HG03571 (cell line): ENCODE measurements around the gene RIPOR2.

Source experiments
- ATAC-seq: cut with Tn5 transposase; IDR thresholded peaks from one replicate; pipeline ENCODE4 v1.9.1; 2021; ENCODE audit not compliant: unreplicated experiment

RIPOR2 gene

DNA sequence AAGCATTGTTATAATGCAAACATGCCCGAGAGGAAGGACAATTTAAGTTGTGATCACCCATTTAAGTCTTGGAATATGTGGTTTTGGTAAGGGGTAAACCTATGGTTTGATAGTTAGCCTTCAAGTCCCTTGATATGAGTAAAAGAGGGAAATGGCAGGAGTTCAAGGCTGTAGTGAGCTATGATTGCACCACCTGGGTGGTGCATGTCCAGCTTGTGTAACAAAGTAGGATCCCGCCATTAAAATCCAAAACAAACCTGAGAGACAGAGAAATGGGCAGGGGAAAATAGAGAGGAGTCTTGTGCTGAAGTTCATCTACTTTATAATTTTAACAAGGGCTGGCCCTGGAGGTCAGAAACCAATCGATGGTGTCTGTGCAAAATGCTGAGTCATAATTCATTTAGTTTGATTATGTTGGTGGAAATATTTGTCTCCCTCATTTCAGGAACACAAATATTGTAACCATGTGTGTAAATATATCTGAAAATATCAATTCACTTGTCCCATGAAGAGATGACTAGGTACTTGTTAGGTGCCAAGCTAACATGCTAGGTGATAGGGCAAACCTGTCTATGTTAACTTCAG lies 113.8 kb downstream of the RIPOR2 start:
- ATAC-seq, result no peak

DNA sequence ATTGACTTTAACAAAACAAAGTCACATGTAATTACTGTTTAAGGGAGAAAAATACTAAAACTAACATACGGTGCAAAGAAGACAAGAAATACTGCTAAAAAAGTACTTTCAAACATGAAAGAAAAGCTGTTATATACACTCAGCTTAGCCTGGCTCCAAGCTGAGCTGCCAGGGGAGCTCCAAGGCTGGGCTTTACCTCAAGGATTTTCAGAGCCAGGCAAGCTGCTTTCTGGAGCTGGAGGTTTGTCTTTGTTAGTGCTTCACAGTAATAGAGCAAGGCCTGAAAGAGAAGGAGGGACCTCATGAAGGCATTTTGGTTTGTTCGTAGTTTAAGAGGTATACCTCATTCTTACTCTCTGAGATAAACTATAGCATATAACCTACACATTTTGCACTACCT lies 117.4 kb downstream of the RIPOR2 start:
- ATAC-seq, result no peak

DNA sequence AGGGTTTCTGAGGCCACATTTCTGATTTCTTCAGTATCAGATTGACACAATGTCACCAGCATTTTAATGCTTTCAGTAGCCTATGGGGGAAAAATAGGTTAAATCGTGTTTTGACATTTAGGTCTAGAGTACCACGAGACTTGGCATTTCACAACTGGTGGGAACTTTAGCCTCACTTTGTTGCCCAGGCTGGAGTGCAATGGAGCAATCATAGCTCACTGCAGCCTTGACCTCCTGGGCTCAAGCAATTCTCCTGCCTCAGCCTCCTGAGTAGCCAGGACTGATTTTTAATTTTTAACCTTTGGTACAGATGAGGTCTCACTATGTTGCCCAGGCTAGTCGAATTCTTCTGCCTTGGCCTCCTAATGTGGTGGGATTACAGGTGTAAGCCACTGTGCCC lies 126.0 kb downstream of the RIPOR2 start:
- no peak for ATAC-seq

DNA sequence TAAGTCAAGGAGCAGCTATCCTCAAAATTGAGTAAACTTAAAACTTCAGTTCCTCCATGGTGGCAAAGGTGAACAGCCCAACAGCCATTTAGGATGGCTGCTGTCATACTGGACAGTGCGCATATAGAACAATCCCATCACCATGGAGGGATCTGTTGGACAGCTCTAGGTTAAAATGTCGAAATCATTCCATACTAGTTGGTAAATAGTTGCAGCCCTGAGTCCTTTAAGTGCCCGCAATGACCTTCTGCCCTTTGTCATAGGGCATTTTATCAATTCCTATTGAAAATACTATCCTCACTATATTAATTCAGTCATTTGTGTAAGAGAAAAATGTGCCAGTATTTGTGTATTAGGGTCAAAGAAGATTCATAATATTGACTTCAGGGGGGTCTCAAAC lies 128.2 kb downstream of the RIPOR2 start:
- ATAC-seq, result no peak

DNA sequence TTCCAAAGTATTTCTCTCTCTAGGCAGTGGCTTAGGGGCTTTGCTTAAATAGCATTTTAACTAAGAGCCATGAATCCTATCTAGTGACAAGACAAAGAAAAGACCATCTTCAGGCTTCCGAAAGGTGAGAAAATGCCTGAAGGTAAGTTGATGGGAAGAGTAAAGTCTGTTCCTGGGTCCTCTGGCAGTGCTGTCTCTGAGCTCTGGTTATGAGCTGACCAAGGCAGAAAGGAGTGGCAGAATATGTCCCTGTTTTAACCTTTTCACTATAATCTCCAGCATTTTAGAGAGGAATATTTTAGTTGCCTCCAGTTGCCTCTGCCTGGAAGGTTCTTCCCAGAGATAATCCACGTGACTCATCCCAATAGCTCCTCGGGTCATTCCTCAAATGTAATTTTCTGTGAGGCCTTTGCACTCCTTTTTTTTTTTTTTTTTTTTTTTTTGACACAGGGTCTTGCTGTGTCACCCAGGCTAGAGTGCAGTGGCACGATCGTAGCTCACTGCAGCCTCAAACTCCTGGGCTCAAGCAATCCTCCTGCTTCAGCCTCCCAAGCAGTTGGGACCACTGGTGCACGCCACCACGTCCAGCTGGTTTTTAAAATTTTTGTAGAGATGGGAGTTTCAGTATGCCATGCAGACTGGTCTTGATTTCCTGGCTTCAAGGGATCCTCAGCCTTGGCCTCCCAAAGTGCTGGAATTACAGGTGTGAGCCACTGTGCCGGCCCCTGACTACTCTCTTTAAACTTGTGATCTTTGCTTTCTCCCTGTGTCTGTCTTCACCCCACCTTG lies 133.3 kb downstream of the RIPOR2 start:
- ATAC-seq, result no peak

DNA sequence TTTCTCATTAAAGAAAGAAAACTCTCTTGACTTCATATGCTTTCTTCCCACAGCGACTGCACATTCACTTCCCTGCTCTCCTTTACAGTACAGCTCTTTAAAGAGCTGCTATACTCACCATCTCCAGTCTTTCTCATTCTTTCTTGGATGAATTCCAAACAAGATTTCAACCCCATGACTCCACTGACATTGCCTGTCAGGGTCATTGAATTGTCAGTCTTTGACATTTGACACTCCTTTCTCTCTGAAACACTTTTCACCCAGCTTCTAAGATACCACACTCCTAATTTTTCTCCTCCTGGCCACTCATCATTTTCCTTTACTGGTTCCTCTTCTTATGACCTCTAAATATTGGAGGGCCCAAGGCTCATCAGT lies 136.2 kb downstream of the RIPOR2 start:
- no peak for ATAC-seq

DNA sequence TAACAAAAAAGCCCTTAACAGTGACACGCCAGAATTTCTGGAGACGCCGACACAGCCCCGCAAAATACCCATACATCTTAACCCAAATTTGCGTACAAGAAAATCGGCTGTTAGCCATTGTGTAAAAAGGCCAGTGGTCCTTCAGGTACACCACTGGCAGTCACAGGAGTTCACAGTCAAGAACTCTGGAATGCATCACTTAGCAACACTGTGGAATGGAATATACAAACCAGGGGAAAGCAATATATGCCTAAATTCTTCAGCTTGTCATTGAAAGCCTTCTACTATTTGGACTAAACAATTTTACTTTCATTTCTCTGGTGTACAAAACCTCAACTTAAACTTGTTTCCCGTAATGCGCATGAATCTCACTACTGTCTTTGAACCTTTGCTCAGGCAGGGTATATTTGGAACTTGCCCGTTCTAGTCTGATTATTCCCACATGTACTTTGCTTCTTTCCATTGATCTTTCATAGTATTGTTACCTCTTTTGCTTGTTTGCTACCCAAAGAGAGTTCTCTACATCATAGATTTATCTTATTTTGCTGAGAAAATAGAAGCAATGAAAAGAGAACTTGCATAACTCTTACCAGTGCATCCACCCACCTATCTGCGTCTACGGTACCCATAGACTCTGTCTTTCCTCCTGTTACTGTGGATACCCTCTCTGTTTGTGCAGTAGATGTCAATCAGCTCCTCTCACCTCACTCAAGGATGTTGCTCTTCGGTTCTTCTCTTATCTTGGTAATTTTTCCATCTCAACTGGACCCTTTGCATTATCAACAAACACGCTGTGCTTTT lies 136.8 kb downstream of the RIPOR2 start, which contains the start of gene ARMH2:
Gene ARMH2, minus strand, starts transcription at position 178 of the 801 bp plus-strand sequence. Its CDS starts 60 bp downstream, at position 118.
- ATAC-seq, result no peak

DNA sequence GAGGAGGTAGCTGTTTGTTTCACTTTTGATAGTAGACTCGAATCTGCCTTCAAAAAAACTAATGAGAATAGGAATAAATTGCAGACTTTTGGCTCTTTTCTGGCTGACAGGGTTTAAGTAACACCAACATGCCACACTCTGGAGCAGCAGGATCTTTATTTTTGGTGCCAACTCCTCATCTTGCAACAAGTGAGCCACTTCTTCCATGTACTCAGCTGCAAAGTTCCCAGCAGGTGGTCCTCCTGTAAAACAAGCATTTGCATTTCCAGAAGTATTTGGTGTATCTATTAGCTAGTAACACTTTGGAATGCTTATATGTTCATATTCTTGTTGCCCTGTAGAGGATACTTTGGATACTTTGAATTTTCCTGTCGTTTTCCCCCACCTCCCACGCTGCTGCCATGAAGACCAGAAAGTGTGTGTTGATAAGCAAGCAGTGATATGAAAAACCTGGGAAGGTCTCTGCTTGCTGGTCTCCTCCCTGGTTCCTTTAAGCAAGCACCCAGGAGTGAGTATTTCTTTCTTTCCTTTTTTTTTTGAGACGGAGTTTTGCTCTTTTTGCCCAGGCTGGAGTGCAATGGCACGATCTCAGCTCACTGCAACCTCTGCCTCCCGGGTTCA lies 138.1 kb downstream of the RIPOR2 start:
- no peak for ATAC-seq

DNA sequence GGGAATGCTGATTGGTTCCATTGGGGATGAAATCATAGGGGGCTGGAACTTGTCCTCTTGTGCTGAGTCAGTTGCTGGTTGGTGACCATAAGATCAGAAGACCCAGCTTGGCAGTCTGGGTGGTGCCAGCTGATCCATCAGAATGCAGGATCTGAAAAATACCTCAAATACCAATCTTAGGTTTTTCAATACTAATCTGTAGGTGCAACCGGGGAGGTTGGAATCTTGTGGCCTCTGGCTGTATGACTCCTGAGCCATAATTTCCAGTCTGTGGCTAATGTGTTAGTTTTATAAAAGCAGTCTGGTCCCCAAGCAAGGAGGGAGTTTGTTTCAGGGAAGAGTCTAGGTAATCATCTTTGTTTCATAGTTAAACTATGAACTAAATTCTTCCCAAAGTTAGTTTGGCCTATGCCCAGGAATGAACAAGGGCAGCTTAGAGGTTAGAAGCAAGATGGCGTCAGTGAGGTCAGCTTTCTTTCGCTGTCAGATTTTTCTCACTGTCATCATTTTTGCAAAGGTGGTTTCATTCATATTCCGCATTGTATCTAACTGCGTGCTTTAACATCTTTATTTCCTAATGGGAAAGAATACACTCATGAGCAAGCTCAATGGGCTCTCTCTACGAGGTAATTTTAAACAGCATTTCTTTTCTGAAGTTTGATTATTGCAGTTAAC lies 139.0 kb downstream of the RIPOR2 start:
- ATAC-seq, result no peak

DNA sequence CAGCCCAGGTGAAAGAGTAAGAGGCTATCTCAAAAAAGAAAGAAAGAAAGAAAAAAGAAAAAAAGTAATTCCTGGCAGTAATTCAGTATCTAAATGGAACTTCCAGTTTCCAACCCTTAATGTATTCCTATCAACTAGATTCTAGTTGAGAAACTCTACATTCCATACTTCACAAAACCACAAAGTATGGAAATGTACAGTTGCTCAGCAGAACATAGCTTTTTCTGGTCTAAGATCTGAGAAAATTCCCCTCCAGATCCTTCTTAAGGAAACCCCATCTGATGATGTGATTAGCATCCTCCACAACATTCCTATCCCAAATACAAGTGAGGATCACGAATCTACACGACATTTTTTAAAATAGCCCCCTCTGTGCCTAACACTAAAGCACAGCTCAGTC lies 140.7 kb downstream of the RIPOR2 start:
- ATAC-seq, result no peak

DNA sequence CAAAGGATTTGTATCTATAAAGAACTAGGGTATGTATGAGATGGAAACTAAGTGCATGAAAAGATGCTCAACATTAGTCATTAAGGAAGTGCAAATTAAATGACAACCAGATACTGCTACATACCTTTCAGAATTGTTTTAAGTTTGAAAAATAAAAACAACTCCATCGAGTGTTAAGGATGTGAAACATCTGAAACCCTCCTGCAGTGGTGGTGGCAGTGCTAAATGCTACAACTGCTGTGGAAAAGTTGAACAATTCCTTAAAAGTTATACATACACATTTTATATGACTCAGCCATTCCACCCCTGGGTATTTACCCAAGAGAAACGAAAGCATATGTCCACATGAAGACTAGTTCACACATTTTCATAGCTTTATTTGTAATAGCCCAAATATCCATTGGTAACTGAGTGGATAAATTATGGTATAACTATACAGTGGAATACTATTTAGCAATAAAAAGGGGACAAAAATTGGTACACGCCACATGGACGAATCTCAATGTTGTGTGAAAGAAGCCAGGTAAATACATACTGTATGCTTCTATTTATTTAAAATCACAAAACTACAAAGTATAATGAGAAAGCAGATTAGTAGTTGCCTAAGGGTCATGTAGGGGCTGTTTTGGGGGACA lies 147.6 kb downstream of the RIPOR2 start:
- ATAC-seq, result no peak

DNA sequence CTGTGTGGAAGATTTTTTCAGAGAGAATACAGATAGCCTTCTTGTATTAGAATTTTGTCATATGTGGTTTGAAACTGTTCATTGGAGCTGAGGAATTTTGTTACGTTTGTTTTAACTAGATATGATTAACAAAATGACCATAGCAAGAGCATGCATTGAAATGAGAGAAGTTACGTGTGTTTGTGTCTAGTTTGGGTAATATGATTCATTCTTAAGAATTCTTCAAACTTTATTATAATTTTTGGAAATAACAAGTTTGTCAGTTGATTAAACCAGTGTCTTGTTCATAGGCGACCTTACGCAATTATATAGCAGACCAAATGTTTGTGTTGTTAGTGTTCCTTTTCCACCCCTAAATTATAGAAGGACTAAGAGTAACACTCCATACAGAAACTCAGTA lies 155.6 kb downstream of the RIPOR2 start:
- no peak for ATAC-seq

DNA sequence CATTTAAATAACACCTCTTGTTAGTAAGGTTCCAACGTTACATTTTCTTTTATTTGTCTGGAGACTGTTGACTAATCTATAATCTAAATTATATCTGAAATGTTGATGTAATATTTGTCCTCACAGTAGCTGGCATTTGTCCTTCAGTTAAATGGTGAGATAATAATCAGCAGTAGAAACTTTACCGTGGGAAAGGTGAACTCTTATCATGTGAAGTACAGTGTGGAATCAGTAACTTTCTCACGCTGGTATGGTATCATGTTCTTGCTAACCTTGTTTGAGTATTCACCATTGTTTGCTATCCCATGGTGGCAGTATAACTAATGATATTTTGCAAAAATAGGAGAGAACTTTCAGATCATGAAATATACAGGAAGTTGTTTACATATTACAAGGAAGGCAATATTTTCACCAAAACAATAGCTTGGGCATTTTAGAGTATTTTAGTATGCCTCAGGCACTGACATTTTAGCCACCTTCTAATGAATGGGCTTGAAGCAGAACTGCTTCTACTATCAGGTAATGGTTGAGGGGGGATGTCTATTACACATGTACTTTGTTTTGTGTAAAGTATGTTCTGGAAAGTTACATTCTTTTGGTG lies 156.2 kb downstream of the RIPOR2 start:
- no peak for ATAC-seq

DNA sequence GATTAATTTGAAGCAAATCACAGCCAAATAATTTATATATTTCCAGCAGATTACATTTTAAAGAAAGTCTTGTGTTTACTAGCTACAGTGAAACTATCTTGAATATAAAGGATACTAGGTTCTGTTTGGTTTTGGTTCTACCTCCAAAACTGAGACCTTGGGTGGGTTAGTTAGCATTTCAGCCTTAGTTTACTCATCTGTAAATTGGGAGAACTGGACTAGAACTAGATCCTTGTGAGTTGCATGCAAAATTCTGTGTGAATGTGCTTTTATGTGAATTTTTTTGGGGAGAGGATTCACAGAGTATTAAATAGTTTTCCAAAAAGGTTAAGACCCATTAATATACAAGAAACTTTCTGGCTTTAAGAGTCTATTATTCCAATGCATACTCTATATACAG lies 156.9 kb downstream of the RIPOR2 start:
- no peak for ATAC-seq

DNA sequence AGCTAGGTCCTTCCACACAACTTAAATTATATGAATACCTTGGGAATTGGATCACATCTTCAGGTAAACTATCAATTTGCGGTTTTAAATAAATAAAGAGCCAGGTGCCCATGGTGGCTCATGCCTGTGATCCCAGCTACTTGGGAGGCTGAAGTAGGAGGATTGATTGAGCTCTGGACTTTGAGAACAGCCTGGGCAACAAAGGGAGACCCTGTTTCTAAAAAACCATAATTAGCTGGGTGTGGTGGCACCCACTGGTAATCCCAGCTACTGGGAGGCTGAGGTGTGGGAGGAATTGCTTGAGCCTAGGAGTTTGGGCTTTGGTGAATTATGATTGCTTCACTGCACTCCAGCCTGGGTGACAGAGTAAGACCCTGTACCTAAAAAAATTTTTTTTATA lies 157.6 kb downstream of the RIPOR2 start:
- ATAC-seq, result no peak

DNA sequence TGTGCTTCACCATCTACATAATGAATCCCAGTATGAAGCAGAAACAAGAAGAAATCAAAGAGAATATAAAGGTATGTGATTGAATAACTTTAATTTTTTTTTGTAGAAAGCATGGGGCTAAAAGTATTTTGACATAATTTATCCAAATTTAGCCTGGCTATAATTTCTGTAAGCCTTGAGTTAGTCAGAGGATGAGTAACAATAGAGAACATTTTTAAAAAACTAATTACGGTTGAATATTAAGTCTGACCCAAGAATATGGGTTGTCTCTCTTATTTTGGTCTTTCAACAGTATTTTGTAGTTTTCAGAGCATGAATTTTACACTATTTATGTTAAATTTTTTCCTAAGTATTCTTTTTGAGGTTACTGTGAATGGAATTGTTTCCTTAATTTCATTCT lies 158.5 kb downstream of the RIPOR2 start:
- ATAC-seq, result no peak

DNA sequence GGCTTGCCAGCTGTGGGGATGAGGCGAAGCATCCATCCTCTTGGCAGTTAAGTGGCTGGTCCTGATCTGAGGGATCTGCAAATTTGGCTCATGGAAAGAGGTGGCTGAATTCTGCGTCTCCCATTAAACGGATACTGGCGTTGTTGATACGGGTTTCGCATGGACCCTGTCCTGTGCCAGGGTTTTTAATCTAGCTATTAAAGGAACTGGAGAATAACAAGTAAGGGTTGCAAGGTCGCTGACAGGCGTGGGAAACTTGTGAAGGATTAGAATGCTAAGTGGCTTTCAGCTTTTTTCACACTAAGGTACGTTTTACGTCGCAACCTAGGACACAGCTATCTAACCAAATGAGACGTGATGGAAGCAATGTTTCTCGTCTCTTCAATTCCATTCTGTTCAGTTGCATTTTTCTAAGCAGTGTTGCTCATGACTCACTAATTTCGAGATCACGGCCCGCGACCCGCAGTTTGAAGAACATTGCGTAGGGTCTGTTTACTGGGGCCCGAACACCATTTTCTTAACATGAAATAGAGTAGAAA lies 160.2 kb downstream of the RIPOR2 start:
- ATAC-seq, result peak; percentile 6

DNA sequence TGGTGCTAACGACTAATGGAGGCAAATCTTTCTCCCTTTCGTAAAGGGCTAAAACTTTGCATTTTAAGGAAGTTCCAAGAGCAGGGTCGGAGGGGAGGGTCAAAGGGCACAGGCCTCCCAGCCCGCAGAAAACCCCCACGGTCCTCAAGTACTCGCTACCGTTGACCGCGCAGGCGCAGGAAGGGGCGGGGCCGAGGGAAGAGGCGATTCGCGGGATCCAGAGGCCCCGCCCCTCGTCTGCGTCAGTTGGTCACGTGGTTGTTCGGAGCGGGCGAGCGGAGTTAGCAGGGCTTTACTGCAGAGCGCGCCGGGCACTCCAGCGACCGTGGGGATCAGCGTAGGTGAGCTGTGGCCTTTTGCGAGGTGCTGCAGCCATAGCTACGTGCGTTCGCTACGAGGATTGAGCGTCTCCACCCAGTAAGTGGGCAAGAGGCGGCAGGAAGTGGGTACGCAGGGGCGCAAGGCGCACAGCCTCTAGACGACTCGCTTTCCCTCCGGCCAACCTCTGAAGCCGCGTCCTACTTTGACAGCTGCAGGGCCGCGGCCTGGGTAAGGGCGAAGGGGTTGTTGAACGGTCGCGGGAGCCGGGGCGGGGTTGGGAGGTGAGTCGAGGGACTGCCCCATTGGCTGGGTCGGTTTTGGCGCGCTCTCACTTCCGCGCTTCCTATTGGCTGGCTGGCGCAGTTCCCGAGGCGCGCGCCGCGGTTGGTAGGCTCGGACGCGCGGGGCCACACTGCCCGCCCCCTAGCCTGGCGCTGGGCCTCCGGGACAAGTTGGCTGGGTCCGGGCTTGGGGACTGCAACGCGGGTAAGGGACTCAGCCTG lies 160.9 kb downstream of the RIPOR2 start, which contains the start of gene GMNN:
Gene GMNN, plus strand, starts transcription at position 242 of the 824 bp plus-strand sequence. CDS start 2,310 bp downstream, outside the sequence.
- ATAC-seq, result peak; percentile 89

DNA sequence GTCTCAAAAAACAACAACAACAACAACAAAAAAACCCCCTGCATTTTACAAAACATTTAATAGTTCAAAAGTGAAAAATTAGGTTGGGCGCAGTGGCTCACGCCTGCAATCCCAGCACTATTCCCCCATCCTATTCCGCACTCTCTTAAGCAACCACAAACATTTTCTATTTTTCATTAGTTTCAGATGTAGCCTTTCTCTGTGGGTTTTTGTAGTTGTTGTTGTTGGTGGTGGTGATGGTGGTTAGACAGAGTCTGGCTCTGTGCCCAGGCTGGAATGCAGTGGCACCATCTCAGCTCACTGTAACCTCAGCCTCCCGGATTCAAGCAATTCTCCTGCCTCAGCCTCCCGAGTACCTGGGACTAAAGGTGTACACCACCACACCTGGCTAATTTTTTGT lies 167.4 kb downstream of the RIPOR2 start:
- ATAC-seq, result no peak
